Measurements from ENCODE around the gene NT5DC3.
"Not testable (repeated sequence)": the region's sequence is repeated elsewhere in the genome, so short reads cannot be mapped to it uniquely, and the experiment has no call there.

NT5DC3 gene

DNA sequence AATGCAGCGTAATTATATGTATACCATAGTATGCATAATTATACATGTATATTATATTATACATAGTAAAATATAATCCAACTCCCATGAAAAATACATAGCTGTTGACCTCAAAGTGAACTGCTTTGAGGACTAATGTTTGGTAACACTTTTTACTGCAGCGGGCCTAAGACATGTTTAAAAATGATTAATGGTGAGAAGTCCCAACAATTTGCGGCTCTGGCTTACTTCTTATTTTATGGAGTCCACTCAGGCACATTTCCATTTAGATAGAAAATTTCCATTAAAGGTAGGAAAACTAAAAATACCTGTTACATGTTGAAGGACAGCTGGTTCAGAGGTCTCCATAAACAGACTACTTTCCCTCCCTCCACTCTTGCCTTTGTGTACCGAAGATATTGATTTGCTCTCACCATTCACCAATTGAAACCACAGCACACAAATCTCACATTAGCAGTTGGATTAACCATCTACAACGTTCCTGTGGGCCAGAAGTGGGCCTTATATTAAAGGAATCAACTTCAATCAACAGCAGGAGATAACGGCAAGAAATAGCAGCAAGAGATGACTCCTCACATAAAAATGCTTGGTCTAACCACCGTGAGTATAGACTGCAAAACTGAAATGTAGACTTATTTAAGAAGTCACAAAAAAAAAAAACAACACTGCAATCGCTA lies 14.1 kb upstream of the NT5DC3 start:
- peak; percentile 71 for DNase-seq

DNA sequence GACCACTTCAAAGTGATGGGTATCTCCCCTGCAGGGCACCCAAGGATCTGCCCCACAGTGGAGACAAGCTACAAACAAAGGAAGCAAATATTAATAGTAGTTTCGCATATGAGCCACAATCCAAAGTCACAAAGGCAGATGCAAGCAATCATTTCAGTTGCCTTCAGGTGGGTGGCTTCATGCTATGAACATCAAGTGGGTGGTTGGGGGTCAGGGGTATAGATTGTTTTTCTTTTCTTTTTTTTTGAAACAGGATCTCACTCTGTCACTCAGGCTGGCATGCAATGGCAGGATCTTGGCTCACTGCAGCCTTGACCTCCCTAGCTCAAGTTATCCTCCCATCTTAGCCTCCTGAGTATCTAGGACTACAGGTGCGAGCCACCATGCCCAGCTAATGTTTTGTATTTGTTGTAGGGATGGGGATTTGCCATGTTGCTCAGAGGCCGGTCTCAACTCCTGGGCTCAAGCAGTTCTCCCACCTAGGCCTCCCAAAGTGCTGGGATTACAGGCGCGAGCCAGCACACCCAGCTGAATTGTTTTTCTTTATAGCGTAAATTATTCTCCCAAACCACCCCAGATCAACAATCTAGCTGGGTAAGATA lies 13.4 kb upstream of the NT5DC3 start:
- DNase-seq, result no peak

DNA sequence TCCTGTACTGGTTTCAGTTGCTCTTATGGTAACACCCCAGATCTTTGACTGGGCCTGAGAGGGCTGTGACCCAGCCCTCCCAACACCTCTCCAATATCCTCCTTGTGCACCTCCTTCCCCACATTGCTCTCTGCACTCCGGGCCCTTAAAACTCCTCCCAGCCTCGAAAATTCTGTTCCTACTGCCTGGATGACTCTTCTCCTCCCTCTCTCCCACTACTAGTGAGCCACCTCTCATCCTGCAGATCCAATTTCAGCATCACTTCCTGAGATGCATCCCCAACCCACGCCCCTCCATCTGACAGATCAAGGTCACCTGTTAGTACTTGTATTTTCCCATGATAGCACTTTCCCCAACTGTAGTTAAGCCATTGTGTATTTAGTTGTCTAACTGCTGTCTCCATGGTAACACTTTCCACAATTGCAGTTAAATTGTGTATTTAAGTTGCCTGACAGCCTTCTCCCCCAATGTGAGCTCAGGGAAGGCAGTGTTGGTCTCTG lies 11.5 kb upstream of the NT5DC3 start:
- no peak for DNase-seq

DNA sequence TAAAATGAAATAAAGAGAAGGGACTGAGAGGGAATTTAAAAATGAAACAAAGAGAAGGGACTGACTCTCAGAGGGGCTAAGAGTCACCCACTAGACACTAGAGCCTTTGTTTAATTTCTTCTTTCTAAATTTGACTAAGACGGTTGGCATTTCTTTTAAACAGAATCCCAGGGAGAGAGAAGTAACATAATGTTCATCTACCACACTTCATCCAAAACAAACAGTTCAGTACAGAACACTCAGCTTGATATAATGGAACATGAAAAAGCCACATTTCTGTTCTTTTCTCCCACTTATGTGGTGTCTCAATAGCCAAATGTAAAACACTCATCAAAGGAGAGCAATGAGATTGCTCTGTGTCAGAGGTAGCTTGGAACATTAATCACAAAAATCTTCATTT lies 10.1 kb upstream of the NT5DC3 start:
- DNase-seq, result no peak

DNA sequence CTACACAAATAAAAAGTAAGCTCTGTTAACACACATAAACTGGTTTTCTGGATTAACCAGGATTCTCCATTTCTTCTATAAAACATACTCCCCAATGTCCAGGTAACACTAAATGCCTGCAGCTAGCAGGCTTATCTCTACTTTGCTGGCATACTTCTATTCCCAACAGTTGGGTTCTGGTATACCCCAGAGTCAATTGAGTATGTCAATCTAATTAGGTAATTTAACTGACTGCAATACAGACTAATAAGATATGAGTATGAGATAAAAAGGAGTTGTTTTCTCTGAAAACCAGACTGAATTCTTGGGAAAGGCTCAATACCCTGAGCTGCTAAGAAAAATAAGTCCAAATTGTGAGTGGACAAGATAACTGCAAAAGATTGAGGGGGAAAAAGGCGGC lies 9.4 kb upstream of the NT5DC3 start:
- DNase-seq, result no peak

DNA sequence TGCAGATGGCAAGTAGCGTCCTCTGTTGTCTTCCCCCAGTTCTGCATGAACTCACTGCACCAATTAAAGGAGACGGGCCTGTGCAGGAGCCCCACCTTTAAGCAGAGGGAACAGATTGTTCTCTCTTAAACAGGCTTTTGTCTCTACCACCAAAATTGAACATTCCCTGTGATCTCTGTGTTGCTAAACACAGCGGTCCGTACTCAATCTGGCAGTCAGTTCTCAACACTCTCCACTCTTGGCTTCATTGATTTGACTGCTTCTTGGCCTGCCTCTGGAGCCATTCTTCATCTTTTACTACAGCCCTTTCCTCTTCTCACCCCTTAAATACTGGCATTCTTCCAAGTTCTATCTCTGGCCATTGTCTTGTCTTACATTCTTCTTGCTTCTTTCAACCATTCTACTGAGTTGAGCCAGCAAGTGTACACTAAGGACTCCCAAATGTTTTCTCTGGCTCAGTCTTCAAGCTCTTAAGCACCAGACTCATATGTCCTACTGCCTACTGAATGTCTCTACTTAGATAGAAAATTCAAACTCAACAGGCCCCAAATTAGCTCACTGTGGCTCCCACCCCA lies 8.0 kb upstream of the NT5DC3 start:
- no peak for DNase-seq

DNA sequence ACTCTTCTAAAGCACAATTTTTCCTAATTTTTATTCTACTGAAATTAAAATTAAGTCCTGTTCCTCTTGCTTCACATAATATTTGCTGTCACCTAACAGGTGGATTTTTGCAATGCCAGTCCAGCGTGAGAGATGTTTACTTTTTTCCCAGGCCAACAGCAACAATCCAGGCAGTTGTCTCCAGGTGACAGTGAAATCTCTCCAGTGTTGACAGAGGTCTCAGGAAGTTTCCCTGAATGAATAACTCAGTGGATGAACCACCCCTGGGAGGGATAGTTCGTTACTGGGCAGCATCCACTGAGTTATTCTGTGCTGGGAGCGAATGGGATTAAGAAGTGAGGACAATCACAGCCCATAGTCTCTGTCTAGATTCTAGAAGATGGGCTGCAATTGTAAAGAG lies 7.1 kb upstream of the NT5DC3 start:
- no peak for DNase-seq

DNA sequence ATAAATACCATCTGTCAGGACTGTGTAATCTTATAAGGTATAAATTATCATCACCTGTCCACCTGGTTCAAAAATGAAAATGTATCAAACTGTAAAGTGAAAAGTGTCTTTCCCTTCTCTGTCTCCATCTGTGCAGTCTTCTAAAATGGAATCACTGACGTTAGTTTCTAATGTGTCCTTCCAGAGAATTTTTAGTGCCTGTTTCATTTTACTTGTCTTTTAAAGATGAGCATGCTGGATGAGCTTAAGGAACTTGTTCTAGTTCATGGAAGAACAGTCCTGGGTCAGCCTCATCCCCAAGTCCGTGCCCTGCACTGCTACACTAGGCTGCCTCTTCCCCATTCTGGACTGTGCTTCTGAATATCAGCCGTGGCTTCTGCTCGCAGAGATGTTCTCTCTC lies 5.4 kb upstream of the NT5DC3 start:
- DNase-seq, result no peak

DNA sequence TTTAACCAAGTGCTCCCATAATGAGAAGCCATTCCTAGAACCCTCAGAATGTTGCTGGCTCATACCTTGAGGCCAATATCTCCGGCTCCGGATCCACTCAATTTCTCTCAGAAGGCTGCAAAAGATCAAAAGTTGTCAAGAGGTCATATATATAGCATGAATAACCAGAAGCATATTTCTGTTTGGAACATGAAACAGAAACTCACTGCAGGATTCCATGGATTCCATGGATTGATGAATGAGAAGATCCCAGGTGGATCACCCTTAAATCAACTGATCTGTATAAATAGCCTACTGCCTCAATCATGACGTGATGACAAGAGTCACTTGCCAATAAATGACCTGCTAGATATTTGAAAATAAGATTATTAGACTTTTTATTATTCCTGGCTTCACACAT lies 3.3 kb upstream of the NT5DC3 start:
- DNase-seq, result peak; percentile 50

DNA sequence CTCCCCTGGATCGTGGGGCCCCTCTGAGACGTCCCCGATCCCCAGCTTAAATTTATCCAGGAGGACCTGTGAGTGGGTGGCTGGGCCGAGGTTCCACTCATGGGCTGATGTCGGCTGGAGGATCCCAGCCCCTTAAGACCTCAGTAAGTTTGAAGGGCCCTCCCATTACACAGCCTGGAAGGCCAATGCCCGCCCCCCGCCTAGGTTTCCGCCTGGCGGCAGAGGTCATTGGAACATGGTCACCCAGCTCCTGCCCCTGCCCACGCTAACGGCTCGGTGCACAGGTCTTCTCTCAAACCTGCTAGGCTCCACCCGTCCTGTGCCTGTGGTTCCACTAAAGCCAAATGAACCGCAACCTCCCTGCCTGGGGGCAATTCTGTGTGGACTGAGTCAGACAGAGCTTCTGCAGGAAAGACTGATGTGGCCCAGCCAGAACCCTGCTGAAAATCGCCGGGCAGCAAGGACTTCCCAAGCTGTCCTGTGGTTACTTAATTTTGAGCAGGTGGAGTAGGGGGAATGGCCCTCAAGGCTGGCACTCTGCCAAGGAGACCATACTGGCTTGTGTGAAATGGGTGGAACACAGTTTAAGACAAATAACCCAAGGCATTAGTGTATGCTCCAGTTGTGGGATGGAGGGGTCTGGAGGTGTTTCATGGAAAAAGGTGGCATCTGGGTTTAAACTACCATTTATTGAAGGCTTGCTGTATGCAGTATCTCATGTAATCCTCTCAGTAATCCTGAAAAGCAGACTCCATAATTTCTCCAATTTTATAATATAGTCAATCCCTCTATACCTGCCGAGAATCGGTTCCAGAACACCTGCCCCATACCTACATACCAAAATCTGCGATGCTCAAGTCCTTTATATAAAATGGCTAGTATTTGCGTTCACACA lies 903 bp upstream of the NT5DC3 start:
- peak; percentile 71 for DNase-seq

DNA sequence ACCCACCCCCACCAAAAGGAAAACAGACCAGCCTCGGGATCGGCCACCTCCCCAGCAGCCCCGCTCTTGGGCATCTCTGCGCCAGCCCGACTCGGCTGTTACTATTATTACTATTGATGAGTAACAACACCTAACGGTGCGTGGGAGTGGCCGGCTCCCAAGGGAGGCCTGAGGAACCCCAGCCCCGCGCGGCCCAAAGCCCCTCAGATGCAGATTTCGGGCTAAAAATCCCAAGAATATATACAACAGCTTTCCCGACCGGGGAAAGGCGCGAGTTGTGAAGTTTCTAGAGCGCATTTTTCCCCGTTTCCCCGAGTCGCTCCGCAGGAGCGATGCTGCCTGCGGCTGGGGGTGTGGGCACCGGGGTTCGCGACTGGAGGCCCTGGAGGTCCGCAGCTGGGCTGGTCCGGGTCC lies 565 bp downstream of the NT5DC3 start:
- no peak for DNase-seq

DNA sequence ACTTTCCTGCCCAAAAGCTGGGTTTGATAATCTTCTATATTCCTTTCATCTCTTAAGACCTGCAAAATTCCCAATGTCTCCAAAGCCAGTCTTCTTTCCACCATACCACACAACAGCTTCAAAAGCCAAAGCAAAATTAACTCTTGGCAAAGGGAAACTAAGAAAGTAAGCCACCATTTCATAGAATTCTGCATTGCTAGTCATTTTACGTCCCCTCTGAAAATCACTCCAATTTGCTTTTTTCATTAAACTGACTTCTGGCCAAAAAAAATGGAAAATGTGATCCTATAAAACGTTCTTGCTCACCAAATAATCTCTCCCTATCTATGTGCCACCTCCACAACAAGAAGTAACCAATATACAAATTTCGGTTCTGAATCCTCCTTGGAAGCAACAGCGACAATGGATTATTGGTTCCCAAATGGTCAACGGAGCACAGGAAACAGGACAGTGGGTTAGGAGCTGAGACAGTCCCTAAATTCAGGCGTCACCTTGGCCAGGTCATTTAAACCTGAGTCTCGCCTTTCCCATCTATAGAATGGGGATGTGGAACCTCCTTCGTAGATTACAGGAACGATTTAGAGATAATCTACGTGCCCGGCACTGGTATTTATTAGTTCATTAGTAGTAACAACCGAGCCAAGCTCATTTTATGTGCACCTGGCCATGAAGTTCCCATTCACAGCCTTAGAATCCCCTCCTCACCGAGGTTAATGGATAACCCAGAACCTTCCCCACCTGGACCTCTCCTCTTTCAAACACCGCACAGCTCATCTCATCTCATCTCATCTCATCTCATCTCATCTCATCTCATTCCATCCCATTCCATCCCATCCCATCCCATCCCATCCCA lies 1.2 kb downstream of the NT5DC3 start:
- no peak for DNase-seq

DNA sequence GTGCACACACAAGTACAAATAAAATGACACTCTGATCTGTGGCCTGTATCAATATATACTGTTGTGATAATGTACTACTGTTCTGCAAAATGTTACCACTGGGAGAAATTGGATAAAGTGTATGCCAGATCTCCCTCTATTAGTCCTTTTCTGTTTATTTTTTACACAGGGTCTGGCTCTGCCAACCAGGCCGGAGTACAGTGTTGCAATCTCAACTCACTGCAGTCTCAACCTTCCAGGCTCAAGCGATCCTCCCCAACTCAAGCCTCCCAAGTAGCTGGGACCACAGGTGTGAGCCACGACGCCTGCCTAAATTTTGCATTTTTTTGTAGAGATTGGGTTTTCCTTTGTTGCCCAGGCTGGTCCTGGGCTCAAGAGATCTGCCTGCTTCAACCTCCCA lies 1.9 kb downstream of the NT5DC3 start:
- no peak for DNase-seq

DNA sequence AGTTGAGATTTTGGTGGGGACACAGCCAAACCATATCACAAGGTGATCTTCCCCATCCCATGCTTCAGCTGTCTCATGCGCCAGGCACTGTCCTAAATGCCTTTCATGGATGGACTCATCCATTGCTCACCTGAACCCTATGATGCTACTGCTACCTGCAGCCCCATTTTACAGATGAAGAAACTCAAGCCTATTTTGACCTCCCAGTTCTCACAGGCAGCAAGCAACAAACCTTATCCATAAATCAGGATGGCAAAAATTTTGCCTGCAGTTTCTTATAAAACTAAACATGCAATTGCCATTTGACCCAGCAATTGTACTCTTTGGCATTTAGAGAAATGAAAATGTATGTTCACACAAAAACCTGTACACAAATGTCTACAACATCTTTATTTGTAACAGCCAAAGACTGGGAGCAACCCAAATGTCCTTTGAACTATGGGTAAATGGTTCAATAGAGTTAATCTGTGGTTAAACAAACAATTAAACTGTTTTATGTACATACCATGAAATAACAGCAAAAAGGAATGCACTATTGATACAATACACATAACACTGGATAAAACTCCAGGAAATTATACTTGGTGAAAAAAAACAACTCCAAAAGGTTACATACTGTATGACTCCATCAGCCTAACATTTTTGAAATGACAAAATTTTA lies 2.6 kb downstream of the NT5DC3 start:
- no peak for DNase-seq

DNA sequence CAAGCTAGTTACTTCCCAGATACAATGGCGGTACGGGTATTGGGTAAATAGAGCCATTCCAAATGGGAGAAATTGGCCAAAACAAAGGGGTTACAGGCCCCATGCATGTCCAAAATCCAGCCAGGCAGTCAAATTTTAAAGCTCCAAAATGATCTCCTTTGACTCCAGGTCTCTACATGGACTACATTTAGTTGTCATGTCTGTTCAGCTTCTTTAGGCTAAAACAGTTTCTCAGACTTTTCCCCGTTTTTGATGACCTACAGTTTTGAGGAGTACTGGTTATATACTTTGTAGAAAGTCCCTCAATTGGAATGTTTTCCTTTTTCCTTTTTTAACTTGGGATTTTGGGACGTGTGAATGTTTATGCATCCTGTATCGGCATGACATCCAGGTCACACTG lies 4.7 kb downstream of the NT5DC3 start:
- DNase-seq, result no peak

DNA sequence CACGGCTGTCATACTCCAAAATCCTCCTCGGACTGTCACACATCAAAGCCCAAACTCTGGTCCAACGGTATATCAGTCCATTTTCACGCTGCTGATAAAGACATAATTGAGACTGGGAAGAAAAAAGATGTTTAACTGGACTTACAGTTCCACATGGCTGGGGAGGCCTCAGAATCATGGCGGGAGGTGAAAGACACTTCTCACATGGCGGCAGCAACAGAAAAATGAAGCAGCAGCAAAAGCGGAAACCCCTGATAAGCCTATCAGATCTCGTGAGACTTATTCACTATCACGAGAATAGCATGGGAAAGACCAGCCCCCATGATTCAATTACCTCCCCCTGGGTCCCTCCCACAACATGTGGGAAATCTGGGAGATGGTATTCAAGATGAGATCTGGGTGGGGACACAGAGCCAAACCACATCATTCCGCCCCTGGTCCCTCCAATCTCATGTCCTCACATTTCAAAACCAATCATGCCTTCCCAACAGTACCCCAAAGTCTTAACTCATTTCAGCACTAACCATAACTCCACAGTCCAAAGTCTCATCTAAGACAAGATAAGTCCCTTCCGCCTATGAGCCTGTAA lies 5.2 kb downstream of the NT5DC3 start:
- DNase-seq, result not testable (repeated sequence)

DNA sequence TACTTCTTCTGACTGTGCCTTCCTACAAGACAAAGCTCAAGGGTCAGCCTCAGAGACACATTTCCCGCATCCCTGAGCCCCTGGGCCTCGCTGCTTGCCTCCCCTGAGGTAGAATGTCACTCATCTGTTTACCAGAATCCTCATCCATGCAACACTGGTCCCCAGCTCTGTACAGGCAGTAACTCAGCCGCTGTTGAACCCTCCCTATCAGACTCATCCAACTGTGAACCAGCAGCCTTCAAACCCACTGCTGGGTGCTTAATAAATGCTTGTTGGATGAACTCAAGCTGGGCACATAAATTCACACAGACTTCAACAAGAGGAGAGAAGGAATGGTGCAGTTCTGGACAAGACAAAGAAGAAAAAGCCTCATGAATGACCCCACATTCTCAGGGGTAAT lies 6.1 kb downstream of the NT5DC3 start:
- no peak for DNase-seq

DNA sequence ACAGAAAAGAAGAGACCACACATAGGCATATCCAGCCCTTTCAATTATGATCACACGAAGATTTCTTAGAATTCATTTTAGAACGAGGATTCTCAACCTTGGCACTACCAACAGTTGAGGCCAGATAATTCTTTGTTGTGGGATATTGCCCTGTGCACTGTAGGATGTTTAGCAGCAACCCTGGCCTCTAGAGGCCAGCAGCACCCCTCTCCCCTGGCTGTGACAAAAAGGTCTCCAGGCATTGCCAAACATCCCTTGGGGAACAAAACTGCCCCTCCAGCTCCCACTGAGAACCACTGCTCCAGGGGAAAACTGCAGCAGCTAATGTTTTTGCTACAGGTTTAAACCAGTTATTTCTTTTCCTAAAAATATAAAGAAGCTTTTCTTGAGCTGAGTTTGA lies 7.1 kb downstream of the NT5DC3 start:
- no peak for DNase-seq

DNA sequence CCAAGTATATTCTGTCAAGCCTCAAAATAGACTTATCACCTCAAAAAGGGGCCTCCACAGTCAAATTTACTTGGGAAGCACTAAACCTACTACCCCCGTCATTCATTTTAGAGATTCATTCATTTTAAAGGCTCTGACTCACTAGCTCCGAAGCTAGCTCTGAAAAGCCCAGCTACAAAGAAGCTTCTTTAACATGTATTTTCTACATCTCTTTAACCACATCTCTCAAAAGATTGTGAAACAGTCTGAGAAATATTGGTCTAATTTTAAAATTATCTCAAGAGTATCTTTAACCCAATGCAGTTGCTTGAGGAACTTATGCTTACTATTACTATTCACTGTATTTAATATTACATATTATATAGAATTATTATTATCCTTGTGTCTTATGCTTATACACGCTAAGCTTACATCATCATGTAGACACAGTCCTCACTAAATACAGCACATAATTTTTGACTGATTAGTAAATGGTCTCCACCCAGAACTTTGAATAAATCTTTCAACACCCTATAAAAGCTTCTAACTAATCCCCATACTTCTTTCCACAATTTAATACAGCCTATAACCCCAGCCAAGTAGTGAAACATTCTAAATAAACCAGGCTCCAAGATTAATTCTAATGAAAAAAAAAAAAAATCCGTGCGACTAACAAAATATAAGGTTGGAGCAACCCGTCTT lies 7.8 kb downstream of the NT5DC3 start:
- peak; percentile 62 for DNase-seq

DNA sequence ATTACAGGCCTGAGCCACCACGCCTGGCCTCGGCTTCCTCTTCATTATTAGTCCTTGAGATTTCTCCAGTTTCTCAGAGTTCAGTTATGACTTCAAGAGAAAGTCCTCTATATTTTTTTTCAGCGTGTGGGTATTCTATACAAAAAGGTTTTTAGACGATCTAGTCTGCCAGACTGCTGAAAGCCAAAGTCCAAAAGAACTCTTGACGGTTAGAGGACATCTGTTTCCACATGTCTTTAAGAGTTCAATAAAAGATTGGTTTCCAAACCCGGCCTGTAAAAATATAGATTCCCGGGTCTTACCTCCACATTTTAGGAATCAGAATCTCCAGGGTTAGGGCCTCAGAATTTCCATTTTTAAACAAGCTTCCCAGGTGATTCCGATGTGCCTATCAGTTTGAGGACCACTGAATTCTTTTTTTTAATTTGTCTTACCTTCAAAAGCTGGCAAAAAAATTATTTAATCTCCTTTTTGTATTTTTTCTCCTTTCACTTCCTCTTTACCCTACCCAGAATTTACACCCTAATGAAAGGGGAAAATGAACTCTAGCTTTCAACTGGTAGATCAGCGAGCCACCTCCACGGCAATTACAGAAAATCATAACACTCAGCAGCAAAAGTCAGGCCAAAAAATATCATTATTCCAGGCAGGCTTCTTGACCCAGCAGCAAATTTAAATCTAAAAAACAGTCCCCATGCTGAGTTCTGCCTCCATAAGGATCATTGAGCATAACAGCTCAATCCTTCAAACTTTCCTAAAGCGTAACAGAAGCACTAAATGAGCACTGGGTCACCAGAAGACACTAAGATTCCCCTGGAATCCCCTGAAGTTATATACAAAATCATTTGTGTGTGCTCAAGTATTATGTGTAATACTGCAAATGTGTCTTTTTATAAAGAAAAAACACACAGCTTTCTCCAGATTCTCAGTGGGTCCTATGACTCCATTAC lies 8.7 kb downstream of the NT5DC3 start:
- DNase-seq, result no peak

Data from fibroblast of upper back skin (primary cell).